ENCODE measurements around the gene PTPN6. TPM values are rescaled to one million over a fixed set of nuclear protein-coding genes. Genes with fewer than 3 reads are reported as not detected.

The PTPN6 gene
- total and polyA plus RNA-seq, 2 of the 13 experiments (the other 11 are each of a cell fraction or from before 2014, with no cell fraction given): 10.5 to 10.6 TPM

DNA sequence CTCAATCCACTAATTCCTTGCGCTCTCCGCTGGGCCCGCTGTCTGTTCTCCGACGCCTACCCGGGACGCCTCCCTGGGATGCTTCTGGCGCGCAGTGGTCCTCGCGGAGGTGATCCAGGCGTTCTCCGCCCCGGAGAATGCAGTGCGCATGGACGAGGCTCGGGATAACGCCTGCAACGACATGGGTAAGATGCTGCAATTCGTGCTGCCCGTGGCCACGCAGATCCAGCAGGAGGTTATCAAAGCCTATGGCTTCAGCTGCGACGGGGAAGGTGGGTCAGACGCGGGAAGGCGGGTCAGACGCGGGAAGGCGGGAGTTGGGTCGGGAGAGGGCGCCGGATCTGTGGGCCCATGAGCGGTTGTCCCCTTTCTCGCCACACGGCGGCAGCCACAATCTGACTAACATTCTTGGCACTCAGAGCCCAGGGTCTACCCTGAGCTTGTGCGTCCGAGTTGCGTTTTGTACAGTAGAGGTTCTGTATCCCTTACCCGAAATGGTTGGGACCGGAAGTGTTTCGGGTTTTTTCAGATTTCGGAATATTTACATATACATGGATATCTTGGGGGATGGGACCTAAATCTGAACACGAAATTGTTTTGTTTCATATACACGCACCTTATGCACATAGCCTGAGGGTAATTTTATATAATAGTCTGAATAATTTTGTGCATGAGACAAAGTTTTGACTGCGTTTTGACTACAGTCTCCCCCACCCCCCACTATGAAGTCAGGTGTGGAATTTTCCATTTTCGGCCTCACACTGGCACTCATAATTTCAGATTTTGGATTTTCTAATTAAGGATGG is 6.6 kb upstream of the PTPN6 start (continued):
- TF ChIP-seq, protein P1, sequence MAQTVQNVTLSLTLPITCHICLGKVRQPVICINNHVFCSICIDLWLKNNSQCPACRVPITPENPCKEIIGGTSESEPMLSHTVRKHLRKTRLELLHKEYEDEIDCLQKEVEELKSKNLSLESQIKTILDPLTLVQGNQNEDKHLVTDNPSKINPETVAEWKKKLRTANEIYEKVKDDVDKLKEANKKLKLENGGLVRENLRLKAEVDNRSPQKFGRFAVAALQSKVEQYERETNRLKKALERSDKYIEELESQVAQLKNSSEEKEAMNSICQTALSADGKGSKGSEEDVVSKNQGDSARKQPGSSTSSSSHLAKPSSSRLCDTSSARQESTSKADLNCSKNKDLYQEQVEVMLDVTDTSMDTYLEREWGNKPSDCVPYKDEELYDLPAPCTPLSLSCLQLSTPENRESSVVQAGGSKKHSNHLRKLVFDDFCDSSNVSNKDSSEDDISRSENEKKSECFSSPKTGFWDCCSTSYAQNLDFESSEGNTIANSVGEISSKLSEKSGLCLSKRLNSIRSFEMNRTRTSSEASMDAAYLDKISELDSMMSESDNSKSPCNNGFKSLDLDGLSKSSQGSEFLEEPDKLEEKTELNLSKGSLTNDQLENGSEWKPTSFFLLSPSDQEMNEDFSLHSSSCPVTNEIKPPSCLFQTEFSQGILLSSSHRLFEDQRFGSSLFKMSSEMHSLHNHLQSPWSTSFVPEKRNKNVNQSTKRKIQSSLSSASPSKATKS (CRISPR knock-in tag; IDR thresholded peaks at IDR 0.05): no peak
- TF ChIP-seq UBTF (CRISPR knock-in tag; IDR thresholded peaks at IDR 0.05): peak; percentile 68
- TF ChIP-seq ZNF33A (CRISPR knock-in tag; IDR thresholded peaks at IDR 0.05; ENCODE audit: borderline replicate concordance): no peak
- TF ChIP-seq, protein P2, sequence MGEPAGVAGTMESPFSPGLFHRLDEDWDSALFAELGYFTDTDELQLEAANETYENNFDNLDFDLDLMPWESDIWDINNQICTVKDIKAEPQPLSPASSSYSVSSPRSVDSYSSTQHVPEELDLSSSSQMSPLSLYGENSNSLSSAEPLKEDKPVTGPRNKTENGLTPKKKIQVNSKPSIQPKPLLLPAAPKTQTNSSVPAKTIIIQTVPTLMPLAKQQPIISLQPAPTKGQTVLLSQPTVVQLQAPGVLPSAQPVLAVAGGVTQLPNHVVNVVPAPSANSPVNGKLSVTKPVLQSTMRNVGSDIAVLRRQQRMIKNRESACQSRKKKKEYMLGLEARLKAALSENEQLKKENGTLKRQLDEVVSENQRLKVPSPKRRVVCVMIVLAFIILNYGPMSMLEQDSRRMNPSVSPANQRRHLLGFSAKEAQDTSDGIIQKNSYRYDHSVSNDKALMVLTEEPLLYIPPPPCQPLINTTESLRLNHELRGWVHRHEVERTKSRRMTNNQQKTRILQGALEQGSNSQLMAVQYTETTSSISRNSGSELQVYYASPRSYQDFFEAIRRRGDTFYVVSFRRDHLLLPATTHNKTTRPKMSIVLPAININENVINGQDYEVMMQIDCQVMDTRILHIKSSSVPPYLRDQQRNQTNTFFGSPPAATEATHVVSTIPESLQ (CRISPR knock-in tag; conservative IDR thresholded peaks at IDR 0.05): 0 out of 2 replicates have a peak, but pooled peaks have one; percentile 29
- TF ChIP-seq ZNF615 (CRISPR knock-in tag; IDR thresholded peaks at IDR 0.05; ENCODE audit: borderline replicate concordance): no peak
- TF ChIP-seq KLF13 (CRISPR knock-in tag; IDR thresholded peaks at IDR 0.05): no peak
- TF ChIP-seq, protein P3, sequence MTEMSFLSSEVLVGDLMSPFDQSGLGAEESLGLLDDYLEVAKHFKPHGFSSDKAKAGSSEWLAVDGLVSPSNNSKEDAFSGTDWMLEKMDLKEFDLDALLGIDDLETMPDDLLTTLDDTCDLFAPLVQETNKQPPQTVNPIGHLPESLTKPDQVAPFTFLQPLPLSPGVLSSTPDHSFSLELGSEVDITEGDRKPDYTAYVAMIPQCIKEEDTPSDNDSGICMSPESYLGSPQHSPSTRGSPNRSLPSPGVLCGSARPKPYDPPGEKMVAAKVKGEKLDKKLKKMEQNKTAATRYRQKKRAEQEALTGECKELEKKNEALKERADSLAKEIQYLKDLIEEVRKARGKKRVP (CRISPR knock-in tag; IDR thresholded peaks at IDR 0.05): no peak; a peak in 1 of 4 replicates
- TF ChIP-seq CENPT (CRISPR knock-in tag; IDR thresholded peaks at IDR 0.05; ENCODE audit: low read depth): no peak
- 0 out of 2 replicates have a peak, but pooled peaks have one; percentile 6 for TF ChIP-seq SOX5 (CRISPR knock-in tag; IDR thresholded peaks at IDR 0.05; ENCODE audit: borderline replicate concordance)
- TF ChIP-seq ZNF256 (CRISPR knock-in tag; conservative IDR thresholded peaks at IDR 0.05): no peak; the same call in 1 of the 2 replicates
- TF ChIP-seq ARHGAP35 (CRISPR knock-in tag; IDR thresholded peaks at IDR 0.05; ENCODE audit: borderline replicate concordance): peak; percentile 33; the same call in 1 of the 2 replicates
- TF ChIP-seq FOXM1 (CRISPR knock-in tag; IDR thresholded peaks at IDR 0.05): no peak
- no peak for TF ChIP-seq IKZF4 (CRISPR knock-in tag; IDR thresholded peaks at IDR 0.05; ENCODE audit: borderline replicate concordance, low read depth, not compliant biosample characterization)
- TF ChIP-seq SNAI1 (CRISPR knock-in tag; IDR thresholded peaks at IDR 0.05; ENCODE audit: borderline replicate concordance): no peak
- TF ChIP-seq, protein P4, sequence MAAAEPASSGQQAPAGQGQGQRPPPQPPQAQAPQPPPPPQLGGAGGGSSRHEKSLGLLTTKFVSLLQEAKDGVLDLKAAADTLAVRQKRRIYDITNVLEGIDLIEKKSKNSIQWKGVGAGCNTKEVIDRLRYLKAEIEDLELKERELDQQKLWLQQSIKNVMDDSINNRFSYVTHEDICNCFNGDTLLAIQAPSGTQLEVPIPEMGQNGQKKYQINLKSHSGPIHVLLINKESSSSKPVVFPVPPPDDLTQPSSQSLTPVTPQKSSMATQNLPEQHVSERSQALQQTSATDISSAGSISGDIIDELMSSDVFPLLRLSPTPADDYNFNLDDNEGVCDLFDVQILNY (CRISPR knock-in tag; conservative IDR thresholded peaks at IDR 0.05): 0 out of 2 replicates have a peak, but pooled peaks have one; percentile 55
- TF ChIP-seq MAZ (IDR thresholded peaks at IDR 0.05; ENCODE audit: borderline replicate concordance, low read depth, low read length): no peak
- peak; percentile 81 for TF ChIP-seq MAZ (CRISPR knock-in tag; IDR thresholded peaks at IDR 0.05; ENCODE audit: low read depth)
- TF ChIP-seq ZNF883 (CRISPR knock-in tag; IDR thresholded peaks at IDR 0.05; ENCODE audit: not compliant biosample characterization): peak; percentile 73
